Stimulated activated memory B cell treated with anti-CD40 and anti-IgM and Interleukin-4, amounts not matched to agents 10 μg/mL and 1 μg/mL and 100 μg/mL, for 72 hours (primary cell): ENCODE measurements around the gene CACNA1G.

Experiments
- ATAC-seq: fragments of 150-1000 bp; cut with Tn5 transposase; 2 replicates; pipeline ENCODE4 v1.10.0; 2021
- H3K27ac Mint-ChIP-seq: one replicate; pipeline ENCODE4 v1.8.0; 2022; ENCODE audit warnings: mild to moderate bottlenecking, mixed read lengths
- H3K27me3 Mint-ChIP-seq: one replicate; pipeline ENCODE4 v1.8.0; 2022; ENCODE audit warnings: mixed read lengths
- H3K36me3 Mint-ChIP-seq: one replicate; pipeline ENCODE4 v1.8.0; 2022; ENCODE audit warnings: mixed read lengths
- H3K4me1 Mint-ChIP-seq: one replicate; pipeline ENCODE4 v1.8.0; 2022; ENCODE audit warnings: mixed read lengths
- H3K4me3 Mint-ChIP-seq: one replicate; pipeline ENCODE4 v1.8.0; 2022; ENCODE audit warnings: mild to moderate bottlenecking, moderate library complexity, mixed read lengths
- H3K9me3 Mint-ChIP-seq: one replicate; pipeline ENCODE4 v1.8.0; 2022; ENCODE audit warnings: mixed read lengths

The CACNA1G gene

DNA sequence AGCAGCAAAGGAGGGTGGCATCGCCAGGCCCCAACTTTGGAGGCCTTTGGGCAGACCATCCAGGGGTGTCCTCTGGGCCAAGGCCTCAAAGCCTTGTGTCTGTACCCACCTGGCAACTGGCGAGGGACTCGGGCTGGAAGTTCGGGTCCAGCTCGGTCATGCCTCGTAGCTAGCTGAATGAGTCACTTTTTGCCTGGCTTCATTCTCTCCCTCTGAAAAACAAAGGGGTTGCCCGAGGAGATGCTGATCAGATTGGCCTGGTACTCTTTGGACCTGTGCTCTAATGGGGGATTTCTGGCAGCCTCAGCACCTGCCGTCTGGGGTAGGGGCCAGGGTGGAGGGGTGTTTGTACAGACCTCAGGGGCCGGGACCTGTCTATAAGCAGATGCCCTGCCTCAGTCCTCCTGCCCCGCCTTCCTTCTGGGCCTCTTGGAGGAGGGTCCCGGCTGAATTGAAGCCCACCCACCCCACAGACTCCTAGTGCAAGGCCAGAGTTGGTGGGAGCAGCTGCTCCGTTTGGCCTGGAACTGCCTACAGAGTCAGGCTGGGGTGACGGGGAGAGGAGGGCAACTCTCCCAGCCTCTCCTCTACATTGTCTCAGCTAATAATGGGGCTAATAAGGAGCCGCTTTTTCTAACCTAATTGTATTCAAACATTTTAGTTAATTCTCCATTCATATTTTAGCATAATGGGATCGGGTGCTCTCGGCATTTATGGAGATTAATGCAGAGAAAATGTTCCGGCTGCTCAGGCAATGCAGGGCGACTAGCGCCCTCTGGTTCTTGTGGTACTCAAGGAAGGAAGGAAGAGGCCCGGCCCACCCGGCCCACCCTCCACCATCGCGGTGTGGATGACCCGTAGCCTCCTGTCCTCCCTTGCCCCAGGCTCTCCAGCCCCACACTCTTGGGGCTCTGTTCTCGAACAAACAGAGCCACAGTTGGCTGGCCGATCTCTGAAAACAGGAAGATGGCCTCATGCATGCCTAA lies 52.8 kb downstream of the CACNA1G start:
- Mint-ChIP-seq H3K9me3 (no peaks in the 10 kb centered on the region), H3K27me3 (peaks cover 60% of the 10 kb centered on the region), H3K36me3 (no peaks in the 10 kb centered on the region), H3K4me3 (no peak overlapping the region), H3K4me1 (peaks cover 8% of the 10 kb centered on the region), H3K27ac (no peak overlapping the region)
- ATAC-seq: no peak

DNA sequence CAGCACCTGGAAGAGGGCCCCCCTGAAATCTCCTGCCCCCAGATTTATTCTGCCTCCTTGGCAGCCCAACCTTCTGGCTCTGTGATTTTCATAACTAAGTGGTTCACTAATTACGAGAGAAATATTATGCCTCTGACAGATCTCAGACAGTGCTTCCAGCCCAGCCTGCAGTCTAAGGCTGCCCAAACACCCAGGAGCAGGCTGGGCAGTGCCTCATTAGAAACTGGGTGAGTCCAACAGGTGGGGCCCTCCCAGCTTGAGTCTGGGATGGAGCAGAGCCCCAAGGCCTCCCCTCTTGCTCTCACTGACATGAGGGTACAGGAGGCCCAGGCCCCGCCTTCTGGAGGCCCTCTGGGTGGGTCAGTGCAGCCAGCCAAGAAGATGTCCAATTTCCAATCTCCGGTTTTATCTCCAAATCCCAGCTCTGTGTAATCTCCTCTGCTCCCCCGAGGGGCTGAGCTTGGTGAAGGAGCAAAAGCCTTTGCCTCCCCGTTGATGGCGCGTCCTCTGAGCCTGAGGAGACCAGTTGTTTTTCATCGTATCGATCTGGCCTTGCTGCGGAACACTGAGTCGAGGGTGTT lies 54.0 kb downstream of the CACNA1G start:
- H3K27ac Mint-ChIP-seq: no peak overlapping the region
- H3K9me3 Mint-ChIP-seq: no peaks in the 10 kb centered on the region
- H3K36me3 Mint-ChIP-seq: no peaks in the 10 kb centered on the region
- H3K4me3 Mint-ChIP-seq: no peak overlapping the region
- H3K27me3 Mint-ChIP-seq: peaks cover 57% of the 10 kb centered on the region
- H3K4me1 Mint-ChIP-seq: peaks cover 8% of the 10 kb centered on the region
- no peak for ATAC-seq

DNA sequence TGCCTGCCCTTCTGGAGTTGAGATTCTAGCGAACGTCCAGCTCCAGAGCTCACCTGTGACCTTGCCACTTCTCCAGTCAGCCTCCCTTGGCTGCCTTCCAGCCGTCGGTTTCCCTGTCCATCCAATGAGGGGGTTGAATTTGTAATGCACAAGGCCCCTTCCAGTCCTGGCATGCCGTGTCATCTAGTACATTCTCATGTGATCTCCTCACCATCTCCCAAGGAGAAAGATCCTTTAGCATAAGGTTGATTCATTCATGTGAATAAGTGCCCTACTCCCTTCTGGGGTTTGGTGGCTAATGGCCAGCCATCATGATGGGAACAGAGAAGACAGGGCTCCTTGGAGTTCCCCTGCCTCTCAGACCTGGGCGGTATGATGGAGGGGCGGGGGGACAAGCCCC lies 55.3 kb downstream of the CACNA1G start:
- Mint-ChIP-seq H3K4me1 (peaks cover 8% of the 10 kb centered on the region), H3K9me3 (no peaks in the 10 kb centered on the region), H3K27me3 (peaks cover 55% of the 10 kb centered on the region), H3K27ac (no peak overlapping the region), H3K36me3 (no peaks in the 10 kb centered on the region), H3K4me3 (no peak overlapping the region)
- ATAC-seq: no peak

- Mint-ChIP-seq H3K36me3 (no peaks in the 10 kb centered on the region), H3K9me3 (no peaks in the 10 kb centered on the region), H3K27ac (no peak overlapping the region), H3K27me3 (peaks cover 56% of the 10 kb centered on the region), H3K4me3 (no peak overlapping the region), H3K4me1 (peaks cover 8% of the 10 kb centered on the region)
- ATAC-seq: no peak
These were observed 57.8 kb downstream of the CACNA1G start for GRCh38 chr17:50618300-50618699.

DNA sequence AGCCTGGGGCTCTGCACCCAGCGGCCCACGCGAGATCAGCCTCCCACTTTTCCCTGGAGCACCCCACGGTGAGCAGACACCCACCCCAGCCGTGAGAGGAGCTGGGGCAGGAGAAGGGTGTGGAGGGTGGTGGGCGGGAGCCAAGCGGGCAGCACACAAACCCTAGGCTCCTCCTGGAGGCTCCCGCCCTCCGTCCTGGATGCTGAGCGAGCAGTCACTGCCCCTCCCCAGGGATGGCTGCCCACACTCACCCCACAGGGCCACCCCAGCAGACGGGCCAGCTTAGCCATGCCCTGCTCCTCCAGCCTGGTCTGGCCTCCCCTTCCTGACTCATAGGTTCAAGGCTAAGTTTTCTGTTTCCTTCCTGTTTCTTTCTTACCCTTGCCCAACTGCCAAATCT lies 58.4 kb downstream of the CACNA1G start:
- peaks cover 6% of the 10 kb centered on the region for H3K4me1 Mint-ChIP-seq
- ATAC-seq: no peak
- no peak overlapping the region for H3K4me3 Mint-ChIP-seq
- peaks cover 55% of the 10 kb centered on the region for H3K27me3 Mint-ChIP-seq
- H3K36me3 Mint-ChIP-seq: no peaks in the 10 kb centered on the region
- H3K27ac Mint-ChIP-seq: no peak overlapping the region
- H3K9me3 Mint-ChIP-seq: no peaks in the 10 kb centered on the region

- H3K27ac Mint-ChIP-seq: no peak overlapping the region
- no peak for ATAC-seq
- H3K4me1 Mint-ChIP-seq: peaks cover under 1% of the 10 kb centered on the region
- H3K27me3 Mint-ChIP-seq: peaks cover 53% of the 10 kb centered on the region
- no peaks in the 10 kb centered on the region for H3K36me3 Mint-ChIP-seq
- no peaks in the 10 kb centered on the region for H3K9me3 Mint-ChIP-seq
- H3K4me3 Mint-ChIP-seq: no peak overlapping the region
These were observed 59.0 kb downstream of the CACNA1G start for GRCh38 chr17:50619489-50619888.

DNA sequence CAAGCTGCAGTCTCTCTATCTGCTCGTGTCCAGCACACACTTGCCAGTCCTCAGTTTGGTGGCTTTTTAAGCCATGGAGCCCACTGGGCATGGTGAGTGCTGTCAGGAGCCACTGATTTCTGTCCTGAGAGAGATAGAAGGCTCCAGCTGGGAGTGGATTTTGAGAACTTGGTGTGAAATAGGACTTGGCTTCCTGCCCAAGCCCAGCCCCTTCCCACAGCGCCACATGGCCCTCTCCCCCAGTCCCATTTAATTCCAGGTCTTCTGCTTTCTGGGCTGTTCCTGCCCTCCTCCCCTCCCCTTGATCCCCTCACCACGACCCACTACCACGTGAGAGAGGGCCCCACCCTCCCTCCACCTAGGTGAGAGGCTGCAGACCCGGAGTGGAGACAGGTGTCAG lies 59.7 kb downstream of the CACNA1G start:
- H3K36me3 Mint-ChIP-seq: no peaks in the 10 kb centered on the region
- H3K27me3 Mint-ChIP-seq: peaks cover 56% of the 10 kb centered on the region
- no peak for ATAC-seq
- no peaks in the 10 kb centered on the region for H3K9me3 Mint-ChIP-seq
- no peak overlapping the region for H3K4me3 Mint-ChIP-seq
- no peak overlapping the region for H3K27ac Mint-ChIP-seq
- H3K4me1 Mint-ChIP-seq: no peaks in the 10 kb centered on the region

DNA sequence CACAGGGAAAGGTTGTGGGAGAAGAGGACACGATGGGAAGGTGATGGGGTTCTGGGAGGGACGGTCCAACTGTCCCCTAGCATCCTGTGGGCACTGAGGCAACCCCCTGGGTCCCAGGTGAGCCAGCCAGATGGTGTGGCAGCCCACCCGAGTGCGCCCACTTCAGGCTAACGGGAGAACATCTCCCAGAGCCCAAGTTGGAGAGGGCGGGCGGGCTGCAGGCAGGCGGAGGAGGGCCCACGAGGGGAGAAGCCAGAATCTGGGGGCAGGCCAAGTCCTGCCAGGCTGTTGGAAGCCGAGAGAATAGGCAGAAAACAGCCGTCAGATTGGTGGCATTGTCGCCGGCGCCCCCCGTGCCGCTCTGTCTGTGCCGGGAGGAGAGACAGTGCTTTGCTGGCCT lies 60.3 kb downstream of the CACNA1G start:
- ATAC-seq: no peak
- H3K9me3 Mint-ChIP-seq: no peaks in the 10 kb centered on the region
- no peaks in the 10 kb centered on the region for H3K36me3 Mint-ChIP-seq
- H3K4me3 Mint-ChIP-seq: no peak overlapping the region
- no peak overlapping the region for H3K27ac Mint-ChIP-seq
- peaks cover 62% of the 10 kb centered on the region for H3K27me3 Mint-ChIP-seq
- H3K4me1 Mint-ChIP-seq: no peaks in the 10 kb centered on the region

DNA sequence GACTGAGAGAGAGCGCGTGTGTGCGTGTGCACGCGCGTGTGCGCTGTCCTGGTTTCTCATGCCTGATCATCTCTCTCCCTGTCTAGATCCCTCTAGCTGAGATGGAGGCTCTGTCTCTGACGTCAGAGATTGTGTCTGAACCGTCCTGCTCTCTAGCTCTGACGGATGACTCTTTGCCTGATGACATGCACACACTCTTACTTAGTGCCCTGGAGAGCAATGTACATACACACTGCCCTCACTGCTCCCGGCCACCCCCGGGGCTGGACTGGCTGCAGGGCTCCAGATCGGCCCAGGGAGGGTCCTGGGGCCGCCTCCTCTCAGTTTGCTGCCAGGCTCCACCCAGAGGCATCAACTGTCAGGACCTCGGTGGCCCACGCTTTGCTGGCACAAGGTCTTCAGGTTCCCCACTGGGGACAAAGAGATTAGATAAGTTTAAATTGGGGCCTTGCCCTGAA lies 61.1 kb downstream of the CACNA1G start:
- peaks cover 64% of the 10 kb centered on the region for H3K27me3 Mint-ChIP-seq
- H3K4me3 Mint-ChIP-seq: no peak overlapping the region
- no peak overlapping the region for H3K27ac Mint-ChIP-seq
- no peak for ATAC-seq
- H3K36me3 Mint-ChIP-seq: no peaks in the 10 kb centered on the region
- no peaks in the 10 kb centered on the region for H3K9me3 Mint-ChIP-seq
- no peaks in the 10 kb centered on the region for H3K4me1 Mint-ChIP-seq

DNA sequence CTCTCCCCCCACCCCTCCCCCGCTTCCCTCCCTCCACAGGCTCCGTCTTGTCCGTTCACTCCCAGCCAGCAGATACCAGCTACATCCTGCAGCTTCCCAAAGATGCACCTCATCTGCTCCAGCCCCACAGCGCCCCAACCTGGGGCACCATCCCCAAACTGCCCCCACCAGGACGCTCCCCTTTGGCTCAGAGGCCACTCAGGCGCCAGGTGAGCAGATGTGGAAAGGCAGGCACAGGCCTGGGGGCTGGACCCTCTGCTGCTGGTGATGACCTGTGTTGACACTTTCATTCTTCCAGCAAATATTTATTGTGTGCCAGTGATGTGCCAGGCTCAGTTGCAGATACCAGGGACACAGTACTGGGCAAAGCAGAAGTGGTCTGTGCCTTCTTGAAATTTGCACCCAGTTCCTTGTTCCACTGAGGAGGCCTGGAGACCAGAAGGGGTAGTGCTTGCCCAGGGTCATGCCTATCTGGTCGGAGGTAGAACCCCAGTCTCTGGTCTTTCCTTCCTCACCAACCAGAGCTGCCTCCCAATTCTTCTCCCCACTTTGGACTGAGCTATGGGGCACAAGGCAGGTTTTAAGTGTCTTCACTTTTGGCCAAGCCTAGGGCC lies 63.9 kb downstream of the CACNA1G start:
- no peak overlapping the region for H3K27ac Mint-ChIP-seq
- no peak for ATAC-seq
- H3K4me1 Mint-ChIP-seq: no peaks in the 10 kb centered on the region
- no peaks in the 10 kb centered on the region for H3K9me3 Mint-ChIP-seq
- H3K27me3 Mint-ChIP-seq: peaks cover 84% of the 10 kb centered on the region
- H3K36me3 Mint-ChIP-seq: no peaks in the 10 kb centered on the region
- no peak overlapping the region for H3K4me3 Mint-ChIP-seq

DNA sequence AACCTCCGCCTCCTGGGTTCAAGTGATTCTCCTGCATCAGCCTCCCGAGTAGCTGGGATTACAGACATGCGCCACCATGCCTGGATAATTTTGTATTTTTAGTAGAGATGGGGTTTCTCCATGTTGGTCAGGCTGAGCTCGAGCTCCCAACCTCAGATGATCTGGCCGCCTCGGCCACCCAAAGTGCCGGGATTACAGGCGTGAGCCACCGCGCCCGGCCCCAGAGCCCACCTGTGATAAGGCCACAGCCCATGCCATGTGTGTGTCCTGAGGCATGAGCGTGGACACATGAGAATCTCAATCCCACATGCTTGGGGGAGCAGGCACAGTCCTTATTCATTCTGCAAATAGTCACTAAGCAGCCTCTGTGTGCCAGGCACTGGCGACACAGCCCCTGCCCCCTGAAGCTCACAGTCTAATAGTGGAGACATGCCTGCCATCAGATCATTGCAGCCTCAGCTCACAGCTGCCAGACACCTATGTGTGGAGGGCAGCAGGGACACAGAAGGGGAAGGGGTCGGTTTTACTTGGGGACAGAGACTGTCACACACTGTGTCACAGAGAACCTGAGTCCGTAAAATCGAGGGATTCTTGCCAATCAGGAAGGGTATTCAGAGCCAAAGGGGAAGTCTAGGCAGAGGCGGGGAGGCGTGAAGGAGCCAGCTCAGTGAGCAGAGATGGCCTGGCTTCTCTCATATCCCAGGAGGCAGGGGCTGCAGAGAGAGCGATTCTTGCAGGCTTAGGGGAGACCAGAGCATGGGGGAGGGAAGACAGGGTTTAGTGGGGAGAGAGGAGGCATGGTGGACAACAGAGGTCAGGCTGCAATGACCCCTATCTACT lies 64.7 kb downstream of the CACNA1G start:
- Mint-ChIP-seq H3K9me3 (no peaks in the 10 kb centered on the region), H3K36me3 (no peaks in the 10 kb centered on the region), H3K4me3 (no peak overlapping the region), H3K4me1 (peaks cover under 1% of the 10 kb centered on the region), H3K27me3 (peaks cover 87% of the 10 kb centered on the region), H3K27ac (no peak overlapping the region)
- ATAC-seq: no peak

DNA sequence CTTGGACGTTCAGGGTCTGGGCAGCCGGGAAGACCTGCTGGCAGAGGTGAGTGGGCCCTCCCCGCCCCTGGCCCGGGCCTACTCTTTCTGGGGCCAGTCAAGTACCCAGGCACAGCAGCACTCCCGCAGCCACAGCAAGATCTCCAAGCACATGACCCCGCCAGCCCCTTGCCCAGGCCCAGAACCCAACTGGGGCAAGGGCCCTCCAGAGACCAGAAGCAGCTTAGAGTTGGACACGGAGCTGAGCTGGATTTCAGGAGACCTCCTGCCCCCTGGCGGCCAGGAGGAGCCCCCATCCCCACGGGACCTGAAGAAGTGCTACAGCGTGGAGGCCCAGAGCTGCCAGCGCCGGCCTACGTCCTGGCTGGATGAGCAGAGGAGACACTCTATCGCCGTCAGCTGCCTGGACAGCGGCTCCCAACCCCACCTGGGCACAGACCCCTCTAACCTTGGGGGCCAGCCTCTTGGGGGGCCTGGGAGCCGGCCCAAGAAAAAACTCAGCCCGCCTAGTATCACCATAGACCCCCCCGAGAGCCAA lies 65.6 kb downstream of the CACNA1G start:
- H3K27me3 Mint-ChIP-seq: peaks cover 87% of the 10 kb centered on the region
- H3K9me3 Mint-ChIP-seq: no peaks in the 10 kb centered on the region

DNA sequence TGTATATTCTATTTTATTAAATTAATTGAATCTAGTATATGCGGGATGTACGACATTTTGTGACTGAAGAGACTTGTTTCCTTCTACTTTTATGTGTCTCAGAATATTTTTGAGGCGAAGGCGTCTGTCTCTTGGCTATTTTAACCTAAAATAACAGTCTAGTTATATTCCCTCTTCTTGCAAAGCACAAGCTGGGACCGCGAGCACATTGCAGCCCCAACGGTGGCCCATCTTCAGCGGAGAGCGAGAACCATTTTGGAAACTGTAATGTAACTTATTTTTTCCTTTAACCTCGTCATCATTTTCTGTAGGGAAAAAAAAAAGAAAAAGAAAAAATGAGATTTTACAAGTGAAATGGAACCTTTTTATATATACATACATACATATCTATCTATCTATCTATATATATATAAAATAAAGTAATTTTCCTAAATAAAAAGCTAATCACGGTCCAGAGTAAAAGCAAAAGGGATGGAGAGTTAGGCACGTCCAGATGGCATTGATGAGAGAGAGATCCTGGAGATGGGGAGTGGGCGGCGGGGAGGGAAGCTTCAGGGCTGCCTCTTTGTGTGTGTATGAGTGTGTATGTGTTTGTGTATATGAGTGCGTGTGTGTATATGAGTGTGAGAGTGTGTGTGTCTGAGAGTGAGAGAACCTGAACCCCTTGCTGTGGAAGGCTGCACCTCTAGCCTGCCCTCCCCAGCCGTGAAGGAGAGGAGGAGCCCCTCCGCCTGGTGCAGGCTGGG lies 66.7 kb downstream of the CACNA1G start:
- Mint-ChIP-seq H3K36me3 (no peaks in the 10 kb centered on the region), H3K4me3 (no peak overlapping the region), H3K4me1 (peaks cover 13% of the 10 kb centered on the region), H3K27ac (no peak overlapping the region), H3K27me3 (peaks cover 87% of the 10 kb centered on the region), H3K9me3 (no peaks in the 10 kb centered on the region)
- no peak for ATAC-seq

More for the DNA sequence above, 65.6 kb downstream of the CACNA1G start:
- no peak overlapping the region for H3K27ac Mint-ChIP-seq
- peak; percentile 73 for ATAC-seq
- peaks cover 6% of the 10 kb centered on the region for H3K4me1 Mint-ChIP-seq
- H3K4me3 Mint-ChIP-seq: no peak overlapping the region
- no peaks in the 10 kb centered on the region for H3K36me3 Mint-ChIP-seq
